Astrocyte of the cerebellum (primary cell): Measurements from ENCODE around the gene PDE4A.

Experiments
- DNase-seq: peaks from one replicate; pipeline ENCODE4 v3.0.0-alpha.2; 2011; ENCODE audit warnings: low read depth
- H3K4me3 ChIP-seq: 2 replicates; pipeline ENCODE4 v1.5.1; 2011; ENCODE audit warnings: mild to moderate bottlenecking, low read depth, low read length, moderate library complexity
- in situ Hi-C: cut with HindIII; loops from 2 replicates; pipeline ENCODE4 v1.10.0; 2017; ENCODE audit warnings: low sequenced_read_pairs
- TF ChIP-seq, protein P1 (sequence below): IDR thresholded peaks from 2 replicates; pipeline ENCODE4 v1.5.1; 2012; ENCODE audit warnings: low read length, low read depth, moderate library complexity, mild to moderate bottlenecking; ENCODE audit errors: missing control alignments

PDE4A gene

DNA sequence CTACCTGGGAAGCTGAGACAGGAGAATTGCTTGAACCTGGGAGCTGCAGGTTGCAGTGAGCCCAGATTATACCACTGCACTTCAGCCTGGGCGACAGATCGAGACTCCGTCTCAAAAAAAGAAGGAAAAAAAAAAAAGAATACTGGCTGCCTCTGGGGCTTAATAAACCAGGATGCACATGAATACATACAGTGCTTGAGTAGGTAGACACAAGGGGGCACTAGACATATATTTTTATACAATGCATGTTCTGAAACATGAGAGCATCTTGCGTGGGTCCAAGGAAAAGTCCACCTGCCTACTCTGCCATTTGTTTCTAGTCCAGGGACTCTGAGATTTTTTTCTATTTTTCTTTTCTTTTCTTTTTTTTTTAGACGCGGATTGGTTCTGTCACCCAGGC lies 51.6 kb downstream of the PDE4A start:
- in situ Hi-C loops, result no loop called here
- DNase-seq, result no peak
- H3K4me3 ChIP-seq, result no peak overlapping the region
- TF ChIP-seq, protein P1, sequence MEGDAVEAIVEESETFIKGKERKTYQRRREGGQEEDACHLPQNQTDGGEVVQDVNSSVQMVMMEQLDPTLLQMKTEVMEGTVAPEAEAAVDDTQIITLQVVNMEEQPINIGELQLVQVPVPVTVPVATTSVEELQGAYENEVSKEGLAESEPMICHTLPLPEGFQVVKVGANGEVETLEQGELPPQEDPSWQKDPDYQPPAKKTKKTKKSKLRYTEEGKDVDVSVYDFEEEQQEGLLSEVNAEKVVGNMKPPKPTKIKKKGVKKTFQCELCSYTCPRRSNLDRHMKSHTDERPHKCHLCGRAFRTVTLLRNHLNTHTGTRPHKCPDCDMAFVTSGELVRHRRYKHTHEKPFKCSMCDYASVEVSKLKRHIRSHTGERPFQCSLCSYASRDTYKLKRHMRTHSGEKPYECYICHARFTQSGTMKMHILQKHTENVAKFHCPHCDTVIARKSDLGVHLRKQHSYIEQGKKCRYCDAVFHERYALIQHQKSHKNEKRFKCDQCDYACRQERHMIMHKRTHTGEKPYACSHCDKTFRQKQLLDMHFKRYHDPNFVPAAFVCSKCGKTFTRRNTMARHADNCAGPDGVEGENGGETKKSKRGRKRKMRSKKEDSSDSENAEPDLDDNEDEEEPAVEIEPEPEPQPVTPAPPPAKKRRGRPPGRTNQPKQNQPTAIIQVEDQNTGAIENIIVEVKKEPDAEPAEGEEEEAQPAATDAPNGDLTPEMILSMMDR, result peak; percentile 42

DNA sequence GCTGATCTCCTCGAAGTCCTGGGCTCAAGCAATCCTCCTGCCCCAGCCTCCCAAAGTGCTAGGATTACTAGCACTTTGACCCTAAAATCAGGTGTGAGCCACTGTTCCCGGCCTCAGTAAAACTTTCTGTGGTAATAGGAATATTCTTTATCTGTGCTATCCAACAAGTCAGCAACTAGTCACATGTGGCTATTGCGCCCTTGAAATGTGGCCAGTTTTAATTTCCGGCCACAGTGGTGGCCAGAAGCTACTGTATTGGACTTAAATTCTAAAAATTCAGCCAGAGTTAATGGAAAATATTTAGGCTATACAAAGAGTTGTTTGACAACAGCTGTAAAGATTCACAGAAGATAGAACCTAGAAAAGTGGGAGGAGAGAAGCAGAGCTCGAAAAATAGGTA lies 52.9 kb downstream of the PDE4A start:
- no peak for DNase-seq
- in situ Hi-C loops, result no loop called here
- no peak overlapping the region for H3K4me3 ChIP-seq
- TF ChIP-seq, protein P1, result no peak

DNA sequence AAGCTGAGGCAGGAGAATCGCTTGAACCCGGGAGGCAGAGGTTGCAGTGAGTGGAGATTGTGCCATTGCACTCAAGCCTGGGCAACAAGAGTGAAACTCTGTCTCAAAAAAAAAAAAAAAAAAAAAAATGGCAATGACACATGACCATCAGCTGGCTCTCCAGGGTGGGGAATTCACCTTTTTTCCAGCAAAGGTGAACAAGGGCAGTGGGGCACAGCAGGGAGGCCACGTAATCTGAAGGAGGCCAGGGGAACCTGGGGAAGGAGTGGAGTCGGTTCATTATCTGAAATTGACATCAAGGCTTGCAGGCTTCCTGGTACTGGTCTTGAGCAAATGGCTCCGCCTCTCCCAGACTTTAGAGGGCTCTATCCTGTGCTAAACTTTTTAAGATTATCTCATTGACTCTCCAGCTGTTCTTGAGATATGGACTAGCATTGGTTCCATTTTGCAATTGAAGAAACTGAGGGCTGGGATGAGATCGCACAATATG lies 54.7 kb downstream of the PDE4A start:
- no peak for DNase-seq
- TF ChIP-seq, protein P1, result no peak

DNA sequence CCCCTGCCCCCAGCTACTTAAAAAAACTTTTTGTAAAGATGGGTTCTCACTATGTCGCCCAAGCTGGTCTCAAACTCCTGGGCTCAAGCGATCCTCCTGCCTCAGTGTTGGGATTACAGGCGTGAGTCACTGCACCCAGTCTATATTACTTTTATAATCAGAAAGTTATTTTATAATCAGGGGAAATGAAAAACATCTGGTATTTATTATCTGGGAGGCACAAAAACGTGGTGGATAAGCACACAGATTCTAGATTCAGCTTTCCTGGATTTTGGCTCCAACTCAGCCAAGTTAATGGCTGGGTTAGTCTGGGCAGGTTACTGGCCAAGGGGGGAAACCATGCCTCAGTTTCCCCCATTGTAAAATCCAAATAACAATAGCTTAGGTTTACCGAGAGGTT lies 58.1 kb downstream of the PDE4A start:
- DNase-seq, result no peak
- in situ Hi-C loops, result no loop called here
- H3K4me3 ChIP-seq, result no peak overlapping the region
- TF ChIP-seq, protein P1, result no peak

More for the DNA sequence above, 54.7 kb downstream of the PDE4A start:
- in situ Hi-C loops, result no loop called here
- H3K4me3 ChIP-seq, result no peak overlapping the region

DNA sequence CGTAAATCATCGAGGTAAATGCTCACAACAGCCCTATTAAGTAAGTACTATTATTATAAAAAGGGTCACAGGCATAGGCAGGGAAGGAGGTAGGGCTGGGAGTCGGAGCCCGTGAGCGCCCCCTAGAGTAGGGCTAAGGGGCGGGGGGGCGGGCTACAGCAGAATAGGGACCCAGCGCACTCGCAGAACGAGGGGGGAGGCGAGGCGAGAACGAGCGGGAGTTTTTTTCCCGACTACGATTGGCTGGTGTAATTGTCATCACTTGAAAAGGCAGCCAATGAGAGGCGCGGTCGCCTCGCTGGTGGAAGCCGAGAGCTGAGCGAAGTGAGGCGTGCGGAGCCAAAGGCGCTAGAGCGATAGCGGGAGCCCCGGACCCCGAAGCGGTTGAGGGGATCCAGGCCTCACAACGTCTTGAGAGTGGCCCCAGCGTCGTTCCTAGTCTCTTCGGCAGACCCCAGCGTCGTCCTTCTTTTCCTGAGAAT lies 58.6 kb downstream of the PDE4A start:
- DNase-seq, result peak; percentile 52
- in situ Hi-C loops, result no loop called here
- H3K4me3 ChIP-seq, result peak overlapping the region; percentile 10
- TF ChIP-seq, protein P1, result peak; percentile 28

DNA sequence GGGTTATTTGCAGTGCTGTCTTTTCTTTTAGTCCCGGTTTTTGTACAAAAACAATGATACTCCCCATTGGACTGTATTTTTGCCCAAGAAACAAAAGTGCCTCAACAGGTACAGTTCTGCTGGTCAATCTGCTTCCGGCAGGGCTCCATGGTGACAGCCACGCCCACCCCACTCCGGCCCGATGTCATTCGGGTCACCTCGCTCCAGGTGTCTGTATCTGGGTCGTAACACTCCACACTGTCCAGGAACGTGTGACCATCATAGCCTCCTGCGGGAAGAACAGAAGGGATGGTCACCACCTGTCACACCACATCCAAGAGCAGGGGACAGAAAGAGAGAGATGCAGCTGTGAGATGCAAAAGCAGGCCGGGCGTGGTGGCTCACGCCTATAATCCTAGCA lies 66.2 kb downstream of the PDE4A start:
- TF ChIP-seq, protein P1, result no peak
- H3K4me3 ChIP-seq, result no peak overlapping the region
- in situ Hi-C loops, result no loop called here
- DNase-seq, result no peak
